HepG2 (cell line): ENCODE measurements around the gene STOM. TPM values are rescaled to one million over a fixed set of nuclear protein-coding genes. Genes with fewer than 3 reads are reported as not detected.

Source experiments
- ARNTL ChIP-seq: sonication (generic); formaldehyde crosslinking; IDR thresholded peaks from 2 replicates; pipeline ENCODE4 v1.4.0; 2020; ENCODE audit warnings: mild to moderate bottlenecking, missing genetic modification reagents
- CBX1 ChIP-seq: IDR thresholded peaks from one replicate; pipeline ENCODE4 v1.6.1; 2016; ENCODE audit warnings: antibody characterized with exemption, low read depth
- FOXA3 ChIP-seq: IDR thresholded peaks from 2 replicates; pipeline ENCODE4 v1.6.1; 2016; ENCODE audit warnings: missing genetic modification reagents, missing compliant biosample characterization
- HHEX ChIP-seq: IDR thresholded peaks from 2 replicates; pipeline ENCODE4 v1.6.1; 2016; ENCODE audit warnings: control low read depth
- IKZF1 ChIP-seq: fragments of 450-650 bp; IDR thresholded peaks from 2 replicates; pipeline ENCODE4 v1.7.1; 2016
- JARID2 ChIP-seq: sonication (generic); formaldehyde crosslinking; IDR thresholded peaks from 2 replicates; pipeline ENCODE4 v1.8.1; 2023; ENCODE audit warnings: missing genetic modification reagents, inconsistent platforms; ENCODE audit not compliant: insufficient replicate concordance
- KDM6A ChIP-seq: IDR thresholded peaks from 2 replicates; pipeline ENCODE4 v1.6.1; 2016; ENCODE audit warnings: low read depth
- KLF11 ChIP-seq: IDR thresholded peaks from 2 replicates; pipeline ENCODE4 v1.6.1; 2016; ENCODE audit warnings: missing compliant biosample characterization
- MXD4 ChIP-seq: IDR thresholded peaks from 2 replicates; pipeline ENCODE4 v1.6.1; 2016; ENCODE audit warnings: mild to moderate bottlenecking, missing biosample characterization, missing genetic modification reagents
- NAIF1 ChIP-seq: sonication (generic); formaldehyde crosslinking; IDR thresholded peaks from 2 replicates; pipeline ENCODE4 v1.5.0; 2020; ENCODE audit warnings: mild to moderate bottlenecking, missing genetic modification reagents, borderline replicate concordance
- SAP130 ChIP-seq: IDR thresholded peaks from 2 replicates; pipeline ENCODE4 v1.6.1; 2016; ENCODE audit warnings: low read depth
- SETDB1 ChIP-seq: sonication (generic); formaldehyde crosslinking; IDR thresholded peaks from 2 replicates; pipeline ENCODE4 v1.5.1; 2020; ENCODE audit warnings: missing genetic modification reagents, mild to moderate bottlenecking, borderline replicate concordance
- SOX13 ChIP-seq, 3 experiments: fragments of 450-650 bp in 1 of 3; sonication (generic) in 1 of 3; formaldehyde crosslinking in 1 of 3; IDR thresholded peaks in 2 of 3; conservative IDR thresholded peaks in 1 of 3; 2 replicates each; pipeline versions ENCODE4 v1.5.0 to v1.6.1; 2016 to 2020; ENCODE audit warnings: antibody characterized with exemption in 1 of 3, mild to moderate bottlenecking in 1 of 3, missing compliant biosample characterization in 1 of 3, missing genetic modification reagents in 1 of 3, moderate library complexity in 1 of 3
- TBX2 ChIP-seq: sonication (generic); formaldehyde crosslinking; IDR thresholded peaks from 2 replicates; pipeline ENCODE4 v1.5.0; 2020; ENCODE audit warnings: missing genetic modification reagents, mild to moderate bottlenecking, borderline replicate concordance
- TBX3 ChIP-seq: fragments of 450-650 bp; IDR thresholded peaks from 2 replicates; pipeline ENCODE4 v1.6.1; 2017; ENCODE audit warnings: antibody characterized with exemption, mild to moderate bottlenecking, inconsistent platforms, borderline replicate concordance
- TCF7 ChIP-seq: sonication (generic); IDR thresholded peaks from 2 replicates; pipeline ENCODE4 v1.6.1; 2016; ENCODE audit warnings: antibody characterized with exemption, low read depth
- ZNF619 ChIP-seq: sonication (generic); formaldehyde crosslinking; IDR thresholded peaks from 2 replicates; pipeline ENCODE4 v1.4.0; 2020; ENCODE audit warnings: mild to moderate bottlenecking, missing genetic modification reagents
- ZNF720 ChIP-seq: sonication (generic); formaldehyde crosslinking; IDR thresholded peaks from 2 replicates; pipeline ENCODE4 v1.4.0; 2020; ENCODE audit warnings: missing genetic modification reagents
- polyA plus RNA-seq, 8 experiments: library from polyadenylated mRNA; depleted of rRNA in 3 of 8; stranded (reverse) in 7 of 8; unstranded in 1 of 8; fragments of >200 nt; fragmentation: Illumina TruSeq in 4 of 8; extraction: Trizol in 4 of 8; gene quantifications; 2 replicates each; pipeline versions ENCODE4 v1.2.1 to v1.2.3, GENCODE V29; 2011 to 2016; ENCODE audit warnings: low read depth in 4 of 8, missing spikeins in 1 of 8, mixed read lengths in 1 of 8; ENCODE audit not compliant: insufficient read depth in 1 of 8
- total RNA-seq, 5 experiments: library from RNA; depleted of rRNA; stranded (reverse); fragments of >200 nt; fragmentation: Illumina TruSeq; extraction: Trizol; gene quantifications; 2 replicates each; pipeline ENCODE4 v1.2.3, GENCODE V29; 2016; ENCODE audit warnings: low read depth in 1 of 5
- TF ChIP-seq, protein P1 (sequence below): IDR thresholded peaks from 2 replicates; pipeline ENCODE4 v1.6.1; 2018; ENCODE audit warnings: missing genetic modification reagents
- TF ChIP-seq, protein P2 (sequence below): sonication (generic); formaldehyde crosslinking; IDR thresholded peaks from 2 replicates; pipeline ENCODE4 v1.5.1; 2020; ENCODE audit warnings: mild to moderate bottlenecking, missing genetic modification reagents, borderline replicate concordance
- TF ChIP-seq, protein P3 (sequence below): sonication (generic); formaldehyde crosslinking; IDR thresholded peaks from 2 replicates; pipeline ENCODE4 v1.4.0; 2020; ENCODE audit warnings: missing genetic modification reagents

STOM gene
- total and polyA plus RNA-seq, 2 of the 13 experiments (the other 11 are each of a cell fraction or from before 2014, with no cell fraction given): 43.6 to 165 TPM

DNA sequence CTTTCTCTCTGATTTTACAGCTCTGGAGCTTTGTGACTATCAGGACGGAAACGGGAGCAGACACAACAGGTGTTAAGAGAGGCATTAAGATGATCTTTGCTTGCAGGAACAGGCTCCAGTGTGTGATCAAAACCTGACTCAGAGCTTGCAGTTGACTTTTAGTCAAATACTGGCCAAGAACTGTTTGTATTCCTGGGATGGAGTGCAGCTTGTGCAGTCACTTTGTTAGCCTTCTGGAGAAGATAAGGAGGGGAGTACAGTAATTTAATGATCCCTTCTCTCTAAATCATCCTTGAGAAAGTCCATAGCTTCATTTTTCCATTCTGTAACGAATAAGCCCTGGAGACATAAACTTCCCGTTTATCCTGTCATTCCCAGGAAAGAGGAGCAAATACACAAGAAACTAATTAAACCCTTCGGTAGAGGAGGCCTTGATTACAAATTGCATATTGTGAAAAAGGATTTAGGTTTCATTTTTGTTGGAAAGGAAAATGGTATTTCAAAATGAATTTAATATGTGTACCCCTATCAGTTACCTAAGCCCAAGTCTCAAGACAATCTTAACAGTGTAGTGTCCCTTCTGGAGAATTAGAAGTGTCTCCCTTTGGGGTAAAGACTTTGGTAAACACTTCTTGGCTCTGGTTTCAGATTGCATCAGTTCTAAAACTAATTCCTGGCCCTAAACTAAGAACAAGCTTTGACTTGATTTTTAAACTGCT is 3.1 kb upstream of the STOM start (continued):
- TF ChIP-seq TCF7: 0 out of 2 replicates have a peak, but pooled peaks have one; percentile 7
- no peak for TF ChIP-seq IKZF1
- TF ChIP-seq SOX13 (IDR thresholded peaks at IDR 0.05): no peak
- peak in 1 of 2 experiments; percentile 15; a peak in 1 of 4 replicates for TF ChIP-seq SOX13 (CRISPR knock-in tag; conservative IDR thresholded peaks at IDR 0.05 in 1 of 2, IDR thresholded peaks at IDR 0.05 in 1 of 2)
- TF ChIP-seq, protein P1, sequence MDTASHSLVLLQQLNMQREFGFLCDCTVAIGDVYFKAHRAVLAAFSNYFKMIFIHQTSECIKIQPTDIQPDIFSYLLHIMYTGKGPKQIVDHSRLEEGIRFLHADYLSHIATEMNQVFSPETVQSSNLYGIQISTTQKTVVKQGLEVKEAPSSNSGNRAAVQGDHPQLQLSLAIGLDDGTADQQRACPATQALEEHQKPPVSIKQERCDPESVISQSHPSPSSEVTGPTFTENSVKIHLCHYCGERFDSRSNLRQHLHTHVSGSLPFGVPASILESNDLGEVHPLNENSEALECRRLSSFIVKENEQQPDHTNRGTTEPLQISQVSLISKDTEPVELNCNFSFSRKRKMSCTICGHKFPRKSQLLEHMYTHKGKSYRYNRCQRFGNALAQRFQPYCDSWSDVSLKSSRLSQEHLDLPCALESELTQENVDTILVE (CRISPR knock-in tag): 0 out of 2 replicates have a peak, but pooled peaks have one; percentile 8
- TF ChIP-seq TBX3: 0 out of 2 replicates have a peak, but pooled peaks have one; percentile 44
- TF ChIP-seq SETDB1 (CRISPR knock-in tag): no peak
- TF ChIP-seq TBX2 (CRISPR knock-in tag): peak; percentile 66
- TF ChIP-seq FOXA3: peak; percentile 38; the same call in 1 of the 2 replicates
- TF ChIP-seq, protein P2, sequence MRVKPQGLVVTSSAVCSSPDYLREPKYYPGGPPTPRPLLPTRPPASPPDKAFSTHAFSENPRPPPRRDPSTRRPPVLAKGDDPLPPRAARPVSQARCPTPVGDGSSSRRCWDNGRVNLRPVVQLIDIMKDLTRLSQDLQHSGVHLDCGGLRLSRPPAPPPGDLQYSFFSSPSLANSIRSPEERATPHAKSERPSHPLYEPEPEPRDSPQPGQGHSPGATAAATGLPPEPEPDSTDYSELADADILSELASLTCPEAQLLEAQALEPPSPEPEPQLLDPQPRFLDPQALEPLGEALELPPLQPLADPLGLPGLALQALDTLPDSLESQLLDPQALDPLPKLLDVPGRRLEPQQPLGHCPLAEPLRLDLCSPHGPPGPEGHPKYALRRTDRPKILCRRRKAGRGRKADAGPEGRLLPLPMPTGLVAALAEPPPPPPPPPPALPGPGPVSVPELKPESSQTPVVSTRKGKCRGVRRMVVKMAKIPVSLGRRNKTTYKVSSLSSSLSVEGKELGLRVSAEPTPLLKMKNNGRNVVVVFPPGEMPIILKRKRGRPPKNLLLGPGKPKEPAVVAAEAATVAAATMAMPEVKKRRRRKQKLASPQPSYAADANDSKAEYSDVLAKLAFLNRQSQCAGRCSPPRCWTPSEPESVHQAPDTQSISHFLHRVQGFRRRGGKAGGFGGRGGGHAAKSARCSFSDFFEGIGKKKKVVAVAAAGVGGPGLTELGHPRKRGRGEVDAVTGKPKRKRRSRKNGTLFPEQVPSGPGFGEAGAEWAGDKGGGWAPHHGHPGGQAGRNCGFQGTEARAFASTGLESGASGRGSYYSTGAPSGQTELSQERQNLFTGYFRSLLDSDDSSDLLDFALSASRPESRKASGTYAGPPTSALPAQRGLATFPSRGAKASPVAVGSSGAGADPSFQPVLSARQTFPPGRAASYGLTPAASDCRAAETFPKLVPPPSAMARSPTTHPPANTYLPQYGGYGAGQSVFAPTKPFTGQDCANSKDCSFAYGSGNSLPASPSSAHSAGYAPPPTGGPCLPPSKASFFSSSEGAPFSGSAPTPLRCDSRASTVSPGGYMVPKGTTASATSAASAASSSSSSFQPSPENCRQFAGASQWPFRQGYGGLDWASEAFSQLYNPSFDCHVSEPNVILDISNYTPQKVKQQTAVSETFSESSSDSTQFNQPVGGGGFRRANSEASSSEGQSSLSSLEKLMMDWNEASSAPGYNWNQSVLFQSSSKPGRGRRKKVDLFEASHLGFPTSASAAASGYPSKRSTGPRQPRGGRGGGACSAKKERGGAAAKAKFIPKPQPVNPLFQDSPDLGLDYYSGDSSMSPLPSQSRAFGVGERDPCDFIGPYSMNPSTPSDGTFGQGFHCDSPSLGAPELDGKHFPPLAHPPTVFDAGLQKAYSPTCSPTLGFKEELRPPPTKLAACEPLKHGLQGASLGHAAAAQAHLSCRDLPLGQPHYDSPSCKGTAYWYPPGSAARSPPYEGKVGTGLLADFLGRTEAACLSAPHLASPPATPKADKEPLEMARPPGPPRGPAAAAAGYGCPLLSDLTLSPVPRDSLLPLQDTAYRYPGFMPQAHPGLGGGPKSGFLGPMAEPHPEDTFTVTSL (CRISPR knock-in tag): peak; percentile 29; the same call in 1 of the 2 replicates
- TF ChIP-seq ARNTL: 0 out of 2 replicates have a peak, but pooled peaks have one; percentile 8
- 0 out of 2 replicates have a peak, but pooled peaks have one; percentile 19 for TF ChIP-seq NAIF1 (CRISPR knock-in tag)
- peak; percentile 55 for TF ChIP-seq HHEX (CRISPR knock-in tag)
- peak; percentile 67 for TF ChIP-seq JARID2
- 0 out of 2 replicates have a peak, but pooled peaks have one; percentile 24 for TF ChIP-seq MXD4 (CRISPR knock-in tag)
- TF ChIP-seq ZNF619: no peak
- no peak for TF ChIP-seq KLF11 (CRISPR knock-in tag)
- no peak for TF ChIP-seq KDM6A (CRISPR knock-in tag)
- TF ChIP-seq, protein P3, sequence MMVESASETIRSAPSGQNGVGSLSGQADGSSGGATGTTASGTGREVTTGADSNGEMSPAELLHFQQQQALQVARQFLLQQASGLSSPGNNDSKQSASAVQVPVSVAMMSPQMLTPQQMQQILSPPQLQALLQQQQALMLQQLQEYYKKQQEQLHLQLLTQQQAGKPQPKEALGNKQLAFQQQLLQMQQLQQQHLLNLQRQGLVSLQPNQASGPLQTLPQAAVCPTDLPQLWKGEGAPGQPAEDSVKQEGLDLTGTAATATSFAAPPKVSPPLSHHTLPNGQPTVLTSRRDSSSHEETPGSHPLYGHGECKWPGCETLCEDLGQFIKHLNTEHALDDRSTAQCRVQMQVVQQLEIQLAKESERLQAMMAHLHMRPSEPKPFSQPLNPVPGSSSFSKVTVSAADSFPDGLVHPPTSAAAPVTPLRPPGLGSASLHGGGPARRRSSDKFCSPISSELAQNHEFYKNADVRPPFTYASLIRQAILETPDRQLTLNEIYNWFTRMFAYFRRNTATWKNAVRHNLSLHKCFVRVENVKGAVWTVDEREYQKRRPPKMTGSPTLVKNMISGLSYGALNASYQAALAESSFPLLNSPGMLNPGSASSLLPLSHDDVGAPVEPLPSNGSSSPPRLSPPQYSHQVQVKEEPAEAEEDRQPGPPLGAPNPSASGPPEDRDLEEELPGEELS (CRISPR knock-in tag): peak; percentile 50; the same call in 1 of the 2 replicates
- peak; percentile 43 for TF ChIP-seq SAP130
- TF ChIP-seq CBX1: no peak
- TF ChIP-seq ZNF720 (CRISPR knock-in tag): no peak
